Gastroesophageal sphincter (tissue), 4 donors: ENCODE measurements around the gene DOCK10. TPM values are rescaled to one million over a fixed set of nuclear protein-coding genes. Genes with fewer than 3 reads are reported as not detected.

Experiments
- ATAC-seq: fragments of 150-250 bp; one replicate; pipeline ENCODE4 v1.9.1; 2016; ENCODE audit warnings: mild to moderate bottlenecking, moderate library complexity
- H3K27ac ChIP-seq, 4 donors: fragments of 200-600 bp; sonication (generic) in 3 of 4; 1 replicate in 3 of 4; 2 replicates in 1 of 4; pipeline ENCODE4 v1.5.1; 2016 to 2019
- H3K27me3 ChIP-seq: fragments of 200-600 bp; sonication (generic); one replicate; pipeline ENCODE4 v1.5.1; 2019
- H3K36me3 ChIP-seq, 2 donors: fragments of 200-600 bp; sonication (generic); one replicate each; pipeline ENCODE4 v1.5.1; 2019; ENCODE audit warnings: control low read depth in 1 of 2
- H3K4me1 ChIP-seq, 3 donors: fragments of 200-600 bp; sonication (generic); 1 replicate in 2 of 3; 2 replicates in 1 of 3; pipeline ENCODE4 v1.5.1; 2016 to 2019; ENCODE audit warnings: control low read depth in 2 of 3
- H3K4me3 ChIP-seq, 2 donors: fragments of 200-600 bp; sonication (generic); one replicate each; pipeline ENCODE4 v1.5.1; 2019; ENCODE audit warnings: mild to moderate bottlenecking in 1 of 2, moderate library complexity in 1 of 2
- H3K9me3 ChIP-seq, 3 donors: fragments of 200-600 bp; sonication (generic); one replicate each; pipeline ENCODE4 v1.5.1; 2017 to 2019; ENCODE audit warnings: control low read depth in 2 of 3
- CTCF ChIP-seq, 4 experiments: fragments of 200-600 bp in 2 of 4; fragments of 450-650 bp in 2 of 4; sonication (generic) in 1 of 4; IDR thresholded peaks; one replicate each; pipeline ENCODE4 v1.5.1; 2017 to 2019; ENCODE audit warnings: antibody characterized with exemption in 4 of 4, mild to moderate bottlenecking in 2 of 4, moderate library complexity in 2 of 4
- EP300 ChIP-seq: sonication (generic); formaldehyde crosslinking; IDR thresholded peaks from one replicate; pipeline ENCODE4 v1.6.1; 2017; ENCODE audit warnings: antibody characterized with exemption, mild to moderate bottlenecking
- POLR2A ChIP-seq, 2 donors: fragments of 450-650 bp; IDR thresholded peaks; one replicate each; pipeline ENCODE4 v1.6.1; 2017; ENCODE audit warnings: antibody characterized with exemption in 2 of 2, mild to moderate bottlenecking in 2 of 2, moderate library complexity in 1 of 2
- POLR2AphosphoS5 ChIP-seq: sonication (generic); formaldehyde crosslinking; IDR thresholded peaks from one replicate; pipeline ENCODE4 v1.6.1; 2017; ENCODE audit warnings: antibody characterized with exemption
- whole genome bisulfite sequencing, 2 donors: methylation state at CpG; one replicate each; pipeline ENCODE4 v1.1.5; 2018; ENCODE audit warnings: low coverage in 1 of 2; 5-methylcytosine and 5-hydroxymethylcytosine counted together
- total RNA-seq, 4 donors: library from RNA; depleted of rRNA; stranded (reverse); fragments of >200 nt; gene quantifications; one replicate each; pipeline ENCODE4 v1.1.0, GENCODE V29; 2016

DOCK10 gene
- total RNA-seq, 4 donors from 2014 or later, result 3.6 to 12.6 (median 7.3) TPM

GRCh38 chr2:224973112-224974016 is 68.9 kb downstream of the DOCK10 start:
- Histone ChIP-seq H3K4me3 (no peak overlapping the region), H3K9me3 (no peaks in the 10 kb centered on the region), H3K4me1 (peaks cover 0 to 10% (median 0%) of the 10 kb centered on the region in 3 donors), H3K27ac (peak overlapping the region in 1 of 4 donors; percentile 32), H3K36me3 (no peaks in the 10 kb centered on the region), H3K27me3 (no peaks in the 10 kb centered on the region)
- TF ChIP-seq POLR2A (IDR thresholded peaks at IDR 0.05) (no peak), EP300 (no peak), CTCF (IDR thresholded peaks at IDR 0.05) (no peak)
- ATAC-seq, result no peak
- WGBS, 2 donors, result 63 to 86% methylated on average over 6 to 10 of the region's 10 CpGs

GRCh38 chr2:224971214-224971613 is 71.1 kb downstream of the DOCK10 start:
- Histone ChIP-seq H3K4me1 (peaks cover 0 to 10% (median 0%) of the 10 kb centered on the region in 3 donors), H3K4me3 (no peak overlapping the region), H3K9me3 (no peaks in the 10 kb centered on the region), H3K27me3 (no peaks in the 10 kb centered on the region), H3K36me3 (no peaks in the 10 kb centered on the region), H3K27ac (no peak overlapping the region)
- ATAC-seq, result no peak
- WGBS, 2 donors, result 75% methylated on average over 4 of the region's 4 CpGs
- TF ChIP-seq EP300 (no peak), POLR2A (IDR thresholded peaks at IDR 0.05) (no peak), POLR2AphosphoS5 (no peak), CTCF (IDR thresholded peaks at IDR 0.05) (no peak)

GRCh38 chr2:224970311-224970710 is 72.0 kb downstream of the DOCK10 start:
- WGBS, 2 donors, result 48 to 50% methylated on average over 5 of the region's 5 CpGs
- no peaks in the 10 kb centered on the region for H3K36me3 ChIP-seq
- H3K4me3 ChIP-seq, result no peak overlapping the region
- TF ChIP-seq POLR2A (IDR thresholded peaks at IDR 0.05) (no peak), CTCF (IDR thresholded peaks at IDR 0.05) (no peak), EP300 (no peak), POLR2AphosphoS5 (no peak)
- H3K9me3 ChIP-seq, result no peaks in the 10 kb centered on the region
- peaks cover 0 to 10% (median 0%) of the 10 kb centered on the region in 3 donors for H3K4me1 ChIP-seq
- H3K27me3 ChIP-seq, result no peaks in the 10 kb centered on the region
- ATAC-seq, result no peak
- no peak overlapping the region for H3K27ac ChIP-seq

GRCh38 chr2:224969633-224970260 is 72.5 kb downstream of the DOCK10 start:
- Histone ChIP-seq H3K4me1 (peaks cover 0 to 10% (median 0%) of the 10 kb centered on the region in 3 donors), H3K27ac (no peak overlapping the region), H3K4me3 (no peak overlapping the region), H3K27me3 (no peaks in the 10 kb centered on the region), H3K36me3 (no peaks in the 10 kb centered on the region), H3K9me3 (no peaks in the 10 kb centered on the region)
- ATAC-seq, result no peak
- TF ChIP-seq EP300 (no peak), POLR2A (IDR thresholded peaks at IDR 0.05) (no peak), CTCF (IDR thresholded peaks at IDR 0.05) (no peak), POLR2AphosphoS5 (no peak)
- 74 to 89% methylated on average over 4 of the region's 4 CpGs for WGBS, 2 donors
